UCSD-AML1 (cell line): ENCODE data around the gene ATP1A4.

Source experiments
- DNase-seq: peaks from one replicate; lab custom pipeline; 2025; ENCODE audit not compliant: unreplicated experiment; lab: John Stamatoyannopoulos, UW

Gene ATP1A4

DNA sequence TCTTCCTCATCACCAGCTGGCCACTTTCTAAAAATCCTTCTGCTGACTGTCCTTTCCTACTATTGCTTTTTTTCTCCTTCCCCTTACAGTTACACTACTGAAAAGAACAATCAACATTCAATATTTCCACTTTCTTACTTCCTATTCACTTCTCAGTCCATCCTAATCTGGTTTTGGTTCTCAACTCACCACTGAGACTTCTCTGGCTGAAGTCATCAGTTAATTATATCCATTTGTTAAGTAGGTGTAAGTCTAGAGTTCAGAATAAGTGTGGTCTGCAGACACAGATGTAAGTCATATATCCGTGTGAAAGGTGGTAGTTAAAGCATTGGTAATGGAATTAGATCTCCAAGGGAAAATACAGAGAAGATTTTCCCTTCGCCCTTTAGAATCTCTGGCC, 75.2 kb downstream of the ATP1A4 start:
- DNase-seq = no peak

DNA sequence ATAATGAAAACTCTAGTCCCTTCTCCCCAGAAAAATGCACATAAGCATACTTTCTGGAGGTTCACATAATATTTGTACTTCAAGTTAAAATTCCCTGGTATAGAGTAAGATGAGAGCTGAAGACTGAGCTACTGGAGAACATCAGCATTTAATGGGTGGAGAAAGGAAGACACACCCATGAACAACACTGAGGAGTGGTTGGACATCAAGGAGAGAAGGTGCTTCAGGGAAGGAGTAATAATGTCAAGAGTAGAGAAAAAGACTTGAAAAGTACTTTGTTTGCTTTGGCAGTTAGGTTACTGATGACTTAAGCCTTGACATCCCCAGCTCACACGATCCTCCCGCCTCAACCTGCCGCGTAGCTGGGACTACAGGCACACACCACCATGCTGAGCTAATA, 75.6 kb downstream of the ATP1A4 start:
- no peak for DNase-seq

DNA sequence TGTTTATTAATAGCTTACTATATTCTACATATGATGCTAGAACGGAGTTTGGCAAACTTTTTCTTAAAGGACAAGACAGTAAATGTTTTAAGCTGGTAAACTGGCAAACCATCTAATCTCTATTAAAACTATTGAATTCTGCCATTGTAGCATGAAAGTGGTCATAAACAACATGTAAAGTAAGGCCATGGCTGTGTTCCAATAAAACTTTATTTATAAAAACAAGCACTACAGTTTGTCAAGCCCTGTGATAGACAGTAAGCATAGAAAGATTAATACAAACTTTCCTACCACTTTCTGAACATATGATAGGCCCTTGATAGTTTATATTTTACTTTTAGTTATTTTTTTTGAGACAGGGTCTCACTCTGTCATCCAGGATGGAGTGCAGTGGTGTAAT, 76.2 kb downstream of the ATP1A4 start:
- no peak for DNase-seq

GRCh38 chr1:160228431-160228830, 77.0 kb downstream of the ATP1A4 start:
- no peak for DNase-seq

- DNase-seq = no peak
These were observed 81.5 kb downstream of the ATP1A4 start for GRCh38 chr1:160232911-160233310.
